ENCODE measurements around the gene GLIPR1L1. TPM values are rescaled to one million over a fixed set of nuclear protein-coding genes. Genes with fewer than 3 reads are reported as not detected.
A peak's percentile ranks its signal among the peaks of the same experiment; 100 is the strongest.

GLIPR1L1 gene
- total and polyA plus RNA-seq, 2 of the 4 experiments (the other 2 are of a cell fraction), result not detected

- in situ Hi-C loops (cut with MboI; ENCODE audit: low sequenced_read_pairs), result no loop called here
- ChIA-PET CTCF (no interaction called here), POLR2A (ENCODE audit: unreplicated experiment) (no interaction called here)
- 80% methylated on average over 1 of the region's 1 CpG; no CpG with 5 or more reads in 1 of the 2 experiments for WGBS, 2 experiments (ENCODE audit: extremely low coverage in 2 of 2, insufficient read length in 1 of 2)
- ATAC-seq (ENCODE audit: low read depth) (peak; percentile 69), DNase-seq (peak; percentile 68)
- H3K36me3 ChIP-seq (ENCODE audit: control insufficient read depth, insufficient read depth, low read length), result no peaks in the 10 kb centered on the region
- no peak overlapping the region for H3K4me3 ChIP-seq (ENCODE audit: insufficient read depth, low read depth, low read length)
- intact Hi-C loops (cut with micrococcal nuclease), result loop anchor here (2.0 kb wide), 1 partner anchor 44 kb away; the partner anchor contains the start of gene GLIPR1L1
- no peak overlapping the region; the same call in 1 of the 2 replicates for H2BK20ac ChIP-seq (ENCODE audit: low read depth, low read length)
- H4K91ac ChIP-seq (ENCODE audit: insufficient read depth, low read depth, low read length), result no peak overlapping the region
- H2BK120ac ChIP-seq (ENCODE audit: low read depth, low read length), result peak overlapping the region; percentile 62
- H3K27ac ChIP-seq (ENCODE audit: insufficient read depth, low read length), result peak overlapping the region; percentile 76; the same call in 1 of the 2 replicates
- H3K4me1 ChIP-seq (ENCODE audit: control insufficient read depth, insufficient read depth, low read length), result peaks cover 8% of the 10 kb centered on the region
- H4K20me1 ChIP-seq (ENCODE audit: insufficient read depth, low read length), result no peaks in the 10 kb centered on the region
- peak overlapping the region; percentile 29; the same call in 1 of the 2 replicates for H3K9ac ChIP-seq (ENCODE audit: low read depth, low read length)
- H3K18ac ChIP-seq (ENCODE audit: low read depth, low read length), result no peak overlapping the region
- no peak overlapping the region for H2AK9ac ChIP-seq (replicated peaks; ENCODE audit: low read depth, low read length, poor library complexity)
- H3K27me3 ChIP-seq (ENCODE audit: control insufficient read depth, insufficient read depth, low read length), result no peaks in the 10 kb centered on the region
- H3K9me3 ChIP-seq (ENCODE audit: control insufficient read depth, insufficient read depth, low read length), result no peaks in the 10 kb centered on the region
- H2AFZ ChIP-seq (replicated peaks; ENCODE audit: low read length, poor library complexity), result no peak overlapping the region
- H2BK5ac ChIP-seq (ENCODE audit: low read depth, low read length, poor library complexity, severe bottlenecking), result peak overlapping the region; percentile 48
- no peak for TF ChIP-seq SMC3 (IDR thresholded peaks at IDR 0.05; ENCODE audit: low read depth, low read length)
- TF ChIP-seq CEBPB (IDR thresholded peaks at IDR 0.05; ENCODE audit: low read depth, low read length), result peak; percentile 81
- no peak for TF ChIP-seq CHD1 (IDR thresholded peaks at IDR 0.05; ENCODE audit: low read depth, low read length)
- no peak overlapping the region for H3K23ac ChIP-seq (ENCODE audit: low read depth, low read length)
- H3K4me2 ChIP-seq (ENCODE audit: low read depth, low read length), result no peak overlapping the region
- no peak overlapping the region for H2BK15ac ChIP-seq (ENCODE audit: low read depth, low read length)
- H3K56ac ChIP-seq (ENCODE audit: extremely low read depth, insufficient read depth, low read length), result no peak overlapping the region
- no peak overlapping the region for H2AK5ac ChIP-seq (ENCODE audit: low read depth, low read length)
- H3K14ac ChIP-seq (replicated peaks; ENCODE audit: low read depth, low read length), result peak overlapping the region; percentile 39; the same call in 1 of the 2 replicates
- dilution Hi-C loops (cut with HindIII; ENCODE audit: low sequenced_read_pairs, unreplicated experiment), result no loop called here
- H4K8ac ChIP-seq (ENCODE audit: low read depth in 2 of 2, low read length in 2 of 2), result peak overlapping the region in 1 of 2 experiments; percentile 69; a peak in 2 of 4 replicates
- BruUV-seq (replicated peaks), result no TSS peak
- H4K5ac ChIP-seq (ENCODE audit: low read depth, low read length), result no peak overlapping the region
- H3K9me1 ChIP-seq (ENCODE audit: insufficient read depth, low read length), result no peaks in the 10 kb centered on the region; the same call in 1 of the 2 replicates
- H3K4ac ChIP-seq (ENCODE audit: low read depth, low read length), result 0 out of 2 replicates have a peak overlapping the region, but pooled peaks have one; percentile 15
- no peaks in the 10 kb centered on the region for H3K79me1 ChIP-seq (ENCODE audit: low read depth in 1 of 2, low read length in 2 of 2)
Observed at GRCh38 chr12:75378354-75378753, 43.9 kb downstream of the GLIPR1L1 start.
